GM23338 (cell line): Measurements from ENCODE around the gene ZYG11A. TPM values are rescaled to one million over a fixed set of nuclear protein-coding genes. Genes with fewer than 3 reads are reported as not detected.

ENCODE experiments used
- ATAC-seq: fragments of 200-7000 bp; cut with Tn5 transposase; 3 replicates; pipeline ENCODE4 v1.9.1; 2020
- DNase-seq: peaks from one replicate; pipeline ENCODE4 v3.0.0-alpha.2; 2015; ENCODE audit warnings: low spot score
- H2AFZ ChIP-seq: fragments of 200-600 bp; sonication (generic); 2 replicates; pipeline ENCODE4 v1.8.0; 2016; ENCODE audit warnings: antibody characterized with exemption, mild to moderate bottlenecking, moderate library complexity
- H3F3A ChIP-seq: fragments of 200-600 bp; sonication (generic); replicated peaks from 2 replicates; pipeline ENCODE4 v1.8.0; 2017; ENCODE audit warnings: antibody characterized with exemption, mixed run types, low read depth
- H3K27ac ChIP-seq: fragments of 200-600 bp; sonication (generic); 2 replicates; pipeline ENCODE4 v1.6.1; 2016; ENCODE audit warnings: low read depth
- H3K27me3 ChIP-seq: fragments of 200-600 bp; sonication (generic); 2 replicates; pipeline ENCODE4 v1.8.0; 2016; ENCODE audit warnings: mild to moderate bottlenecking, mixed run types, moderate library complexity; ENCODE audit not compliant: insufficient read depth
- H3K36me3 ChIP-seq: fragments of 200-600 bp; sonication (generic); 2 replicates; pipeline ENCODE4 v1.8.0; 2016; ENCODE audit warnings: mild to moderate bottlenecking; ENCODE audit not compliant: insufficient read depth
- H3K4me1 ChIP-seq: fragments of 200-600 bp; sonication (generic); 2 replicates; pipeline ENCODE4 v1.8.0; 2016; ENCODE audit warnings: mild to moderate bottlenecking, moderate library complexity; ENCODE audit not compliant: insufficient read depth
- H3K4me2 ChIP-seq: fragments of 200-600 bp; sonication (generic); 2 replicates; pipeline ENCODE4 v1.7.1; 2017; ENCODE audit warnings: mixed run types
- H3K4me3 ChIP-seq: fragments of 200-600 bp; sonication (generic); 2 replicates; pipeline ENCODE4 v1.6.1; 2016; ENCODE audit warnings: mixed run types
- H3K79me2 ChIP-seq: fragments of 200-600 bp; sonication (generic); replicated peaks from 2 replicates; pipeline ENCODE4 v1.8.0; 2017; ENCODE audit warnings: mild to moderate bottlenecking; ENCODE audit not compliant: insufficient read depth
- H3K9me2 ChIP-seq: fragments of 200-600 bp; sonication (generic); 2 replicates; pipeline ENCODE4 v1.8.0; 2017; ENCODE audit not compliant: insufficient read depth
- H4K20me1 ChIP-seq: fragments of 200-600 bp; sonication (generic); replicated peaks from 2 replicates; pipeline ENCODE4 v1.8.0; 2017; ENCODE audit warnings: mild to moderate bottlenecking; ENCODE audit not compliant: insufficient read depth
- H3K27ac Mint-ChIP-seq: 2 replicates; pipeline ENCODE4 v1.8.0; 2020; ENCODE audit warnings: inconsistent platforms, mild to moderate bottlenecking, moderate library complexity, mixed read lengths
- H3K27me3 Mint-ChIP-seq: 3 replicates; pipeline ENCODE4 v1.8.0; 2022; ENCODE audit warnings: low read depth, mild to moderate bottlenecking, moderate library complexity, mixed read lengths, inconsistent platforms; ENCODE audit not compliant: insufficient read depth, poor library complexity
- H3K36me3 Mint-ChIP-seq: 3 replicates; pipeline ENCODE4 v1.8.0; 2021; ENCODE audit warnings: low read depth, mild to moderate bottlenecking, inconsistent platforms, moderate library complexity, mixed read lengths
- H3K4me1 Mint-ChIP-seq: 3 replicates; pipeline ENCODE4 v1.8.0; 2020; ENCODE audit warnings: mild to moderate bottlenecking, inconsistent platforms, mixed read lengths
- H3K4me3 Mint-ChIP-seq: 3 replicates; pipeline ENCODE4 v1.8.0; 2021; ENCODE audit warnings: moderate library complexity, mild to moderate bottlenecking, inconsistent platforms, mixed read lengths
- H3K9me3 Mint-ChIP-seq: 3 replicates; pipeline ENCODE4 v1.8.0; 2020; ENCODE audit warnings: moderate library complexity, mild to moderate bottlenecking, inconsistent platforms, mixed read lengths
- CREB1 ChIP-seq: fragments of 250-450 bp; sonication (Bioruptor Pico); IDR thresholded peaks from 2 replicates; pipeline ENCODE4 v1.5.0; 2020; ENCODE audit warnings: low read depth, mild to moderate bottlenecking, moderate library complexity
- EZH2 ChIP-seq: fragments of 200-600 bp; sonication (generic); IDR thresholded peaks from one replicate; pipeline ENCODE4 v1.8.0; 2017; ENCODE audit warnings: antibody characterized with exemption, mild to moderate bottlenecking, low read depth; ENCODE audit not compliant: unreplicated experiment
- JUNB ChIP-seq: IDR thresholded peaks from one replicate; pipeline ENCODE4 v1.6.1; 2016; ENCODE audit warnings: antibody characterized with exemption; ENCODE audit not compliant: unreplicated experiment
- NANOG ChIP-seq: IDR thresholded peaks from 2 replicates; pipeline ENCODE4 v1.6.1; 2016; ENCODE audit warnings: antibody characterized with exemption, borderline replicate concordance
- POLR2AphosphoS5 ChIP-seq: IDR thresholded peaks from 2 replicates; pipeline ENCODE4 v1.6.1; 2016; ENCODE audit warnings: antibody characterized with exemption, low read depth
- STAT1 ChIP-seq: IDR thresholded peaks from one replicate; pipeline ENCODE4 v1.6.1; 2016; ENCODE audit warnings: antibody characterized with exemption; ENCODE audit not compliant: unreplicated experiment
- ZNF114 ChIP-seq: fragments of 250-450 bp; sonication (Bioruptor Pico); IDR thresholded peaks from 2 replicates; pipeline ENCODE4 v1.5.0; 2020; ENCODE audit warnings: mild to moderate bottlenecking, moderate library complexity
- ZNF331 ChIP-seq: fragments of 250-450 bp; sonication (Bioruptor Pico); IDR thresholded peaks from 2 replicates; pipeline ENCODE4 v1.5.0; 2020; ENCODE audit warnings: low read depth, mild to moderate bottlenecking, moderate library complexity
- polyA plus RNA-seq: library from polyadenylated mRNA; unstranded; fragments of >200 nt; fragmentation: Nextera tagmentation; extraction: Ambion mirVana; gene quantifications from 2 replicates; pipeline ENCODE4 v1.2.1, GENCODE V29; 2016
- total RNA-seq: library from RNA; depleted of rRNA; stranded (reverse); fragments of >200 nt; shearing (Covaris generic); gene quantifications from 2 replicates; pipeline ENCODE4 v1.2.3, GENCODE V29; 2014
- TF ChIP-seq, protein P1 (sequence below): fragments of 250-450 bp; sonication (Bioruptor Pico); IDR thresholded peaks from 2 replicates; pipeline ENCODE4 v1.5.0; 2020; ENCODE audit warnings: mild to moderate bottlenecking, moderate library complexity
- TF ChIP-seq, protein P2 (sequence below), 2 experiments: fragments of 200-600 bp in 1 of 2; sonication (generic) in 1 of 2; conservative IDR thresholded peaks; 2 replicates each; pipeline versions ENCODE4 v1.5.1 to v1.6.1; 2016 to 2017; ENCODE audit warnings: antibody characterized with exemption in 2 of 2, low read depth in 2 of 2, mild to moderate bottlenecking in 2 of 2, moderate library complexity in 1 of 2

The ZYG11A gene
- total and polyA plus RNA-seq, 2 experiments from 2014 or later = 1.3 to 4.8 TPM

DNA sequence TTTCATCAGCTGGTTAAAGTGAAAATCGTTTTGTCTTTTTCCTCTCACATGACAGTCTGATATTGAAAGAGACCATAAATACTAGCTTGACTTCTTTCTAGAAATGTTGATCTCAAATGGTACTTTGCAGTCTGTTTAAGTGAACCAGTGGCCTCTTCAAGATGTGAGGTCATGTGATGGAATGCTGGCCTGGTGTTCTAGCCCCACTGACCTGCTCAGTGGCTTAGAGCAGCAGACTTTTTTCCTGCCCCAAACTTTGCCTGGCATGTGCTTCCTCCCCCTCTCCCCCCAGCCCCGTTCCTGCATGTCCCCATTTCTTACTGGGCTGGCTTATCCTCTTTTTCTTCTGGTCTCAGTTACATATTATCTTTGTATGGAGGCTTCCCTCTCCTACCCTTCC lies 34.3 kb downstream of the ZYG11A start (continued):
- TF ChIP-seq, protein P1, sequence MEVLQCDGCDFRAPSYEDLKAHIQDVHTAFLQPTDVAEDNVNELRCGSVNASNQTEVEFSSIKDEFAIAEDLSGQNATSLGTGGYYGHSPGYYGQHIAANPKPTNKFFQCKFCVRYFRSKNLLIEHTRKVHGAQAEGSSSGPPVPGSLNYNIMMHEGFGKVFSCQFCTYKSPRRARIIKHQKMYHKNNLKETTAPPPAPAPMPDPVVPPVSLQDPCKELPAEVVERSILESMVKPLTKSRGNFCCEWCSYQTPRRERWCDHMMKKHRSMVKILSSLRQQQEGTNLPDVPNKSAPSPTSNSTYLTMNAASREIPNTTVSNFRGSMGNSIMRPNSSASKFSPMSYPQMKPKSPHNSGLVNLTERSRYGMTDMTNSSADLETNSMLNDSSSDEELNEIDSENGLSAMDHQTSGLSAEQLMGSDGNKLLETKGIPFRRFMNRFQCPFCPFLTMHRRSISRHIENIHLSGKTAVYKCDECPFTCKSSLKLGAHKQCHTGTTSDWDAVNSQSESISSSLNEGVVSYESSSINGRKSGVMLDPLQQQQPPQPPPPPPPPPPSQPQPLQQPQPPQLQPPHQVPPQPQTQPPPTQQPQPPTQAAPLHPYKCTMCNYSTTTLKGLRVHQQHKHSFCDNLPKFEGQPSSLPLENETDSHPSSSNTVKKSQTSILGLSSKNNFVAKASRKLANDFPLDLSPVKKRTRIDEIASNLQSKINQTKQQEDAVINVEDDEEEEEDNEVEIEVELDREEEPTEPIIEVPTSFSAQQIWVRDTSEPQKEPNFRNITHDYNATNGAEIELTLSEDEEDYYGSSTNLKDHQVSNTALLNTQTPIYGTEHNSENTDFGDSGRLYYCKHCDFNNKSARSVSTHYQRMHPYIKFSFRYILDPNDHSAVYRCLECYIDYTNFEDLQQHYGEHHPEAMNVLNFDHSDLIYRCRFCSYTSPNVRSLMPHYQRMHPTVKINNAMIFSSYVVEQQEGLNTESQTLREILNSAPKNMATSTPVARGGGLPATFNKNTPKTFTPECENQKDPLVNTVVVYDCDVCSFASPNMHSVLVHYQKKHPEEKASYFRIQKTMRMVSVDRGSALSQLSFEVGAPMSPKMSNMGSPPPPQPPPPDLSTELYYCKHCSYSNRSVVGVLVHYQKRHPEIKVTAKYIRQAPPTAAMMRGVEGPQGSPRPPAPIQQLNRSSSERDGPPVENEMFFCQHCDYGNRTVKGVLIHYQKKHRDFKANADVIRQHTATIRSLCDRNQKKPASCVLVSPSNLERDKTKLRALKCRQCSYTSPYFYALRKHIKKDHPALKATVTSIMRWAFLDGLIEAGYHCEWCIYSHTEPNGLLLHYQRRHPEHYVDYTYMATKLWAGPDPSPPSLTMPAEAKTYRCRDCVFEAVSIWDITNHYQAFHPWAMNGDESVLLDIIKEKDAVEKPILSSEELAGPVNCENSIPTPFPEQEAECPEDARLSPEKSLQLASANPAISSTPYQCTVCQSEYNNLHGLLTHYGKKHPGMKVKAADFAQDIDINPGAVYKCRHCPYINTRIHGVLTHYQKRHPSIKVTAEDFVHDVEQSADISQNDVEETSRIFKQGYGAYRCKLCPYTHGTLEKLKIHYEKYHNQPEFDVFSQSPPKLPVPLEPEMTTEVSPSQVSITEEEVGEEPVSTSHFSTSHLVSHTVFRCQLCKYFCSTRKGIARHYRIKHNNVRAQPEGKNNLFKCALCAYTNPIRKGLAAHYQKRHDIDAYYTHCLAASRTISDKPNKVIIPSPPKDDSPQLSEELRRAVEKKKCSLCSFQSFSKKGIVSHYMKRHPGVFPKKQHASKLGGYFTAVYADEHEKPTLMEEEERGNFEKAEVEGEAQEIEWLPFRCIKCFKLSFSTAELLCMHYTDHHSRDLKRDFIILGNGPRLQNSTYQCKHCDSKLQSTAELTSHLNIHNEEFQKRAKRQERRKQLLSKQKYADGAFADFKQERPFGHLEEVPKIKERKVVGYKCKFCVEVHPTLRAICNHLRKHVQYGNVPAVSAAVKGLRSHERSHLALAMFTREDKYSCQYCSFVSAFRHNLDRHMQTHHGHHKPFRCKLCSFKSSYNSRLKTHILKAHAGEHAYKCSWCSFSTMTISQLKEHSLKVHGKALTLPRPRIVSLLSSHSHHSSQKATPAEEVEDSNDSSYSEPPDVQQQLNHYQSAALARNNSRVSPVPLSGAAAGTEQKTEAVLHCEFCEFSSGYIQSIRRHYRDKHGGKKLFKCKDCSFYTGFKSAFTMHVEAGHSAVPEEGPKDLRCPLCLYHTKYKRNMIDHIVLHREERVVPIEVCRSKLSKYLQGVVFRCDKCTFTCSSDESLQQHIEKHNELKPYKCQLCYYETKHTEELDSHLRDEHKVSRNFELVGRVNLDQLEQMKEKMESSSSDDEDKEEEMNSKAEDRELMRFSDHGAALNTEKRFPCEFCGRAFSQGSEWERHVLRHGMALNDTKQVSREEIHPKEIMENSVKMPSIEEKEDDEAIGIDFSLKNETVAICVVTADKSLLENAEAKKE (CRISPR knock-in tag) = no peak
- TF ChIP-seq, protein P2, sequence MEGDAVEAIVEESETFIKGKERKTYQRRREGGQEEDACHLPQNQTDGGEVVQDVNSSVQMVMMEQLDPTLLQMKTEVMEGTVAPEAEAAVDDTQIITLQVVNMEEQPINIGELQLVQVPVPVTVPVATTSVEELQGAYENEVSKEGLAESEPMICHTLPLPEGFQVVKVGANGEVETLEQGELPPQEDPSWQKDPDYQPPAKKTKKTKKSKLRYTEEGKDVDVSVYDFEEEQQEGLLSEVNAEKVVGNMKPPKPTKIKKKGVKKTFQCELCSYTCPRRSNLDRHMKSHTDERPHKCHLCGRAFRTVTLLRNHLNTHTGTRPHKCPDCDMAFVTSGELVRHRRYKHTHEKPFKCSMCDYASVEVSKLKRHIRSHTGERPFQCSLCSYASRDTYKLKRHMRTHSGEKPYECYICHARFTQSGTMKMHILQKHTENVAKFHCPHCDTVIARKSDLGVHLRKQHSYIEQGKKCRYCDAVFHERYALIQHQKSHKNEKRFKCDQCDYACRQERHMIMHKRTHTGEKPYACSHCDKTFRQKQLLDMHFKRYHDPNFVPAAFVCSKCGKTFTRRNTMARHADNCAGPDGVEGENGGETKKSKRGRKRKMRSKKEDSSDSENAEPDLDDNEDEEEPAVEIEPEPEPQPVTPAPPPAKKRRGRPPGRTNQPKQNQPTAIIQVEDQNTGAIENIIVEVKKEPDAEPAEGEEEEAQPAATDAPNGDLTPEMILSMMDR (conservative IDR thresholded peaks at IDR 0.05; ENCODE audit: low read depth in 2 of 2) = no peak
- no peak for TF ChIP-seq POLR2AphosphoS5
- no peak for TF ChIP-seq CREB1 (CRISPR knock-in tag)
- TF ChIP-seq ZNF114 (CRISPR knock-in tag) = no peak
- TF ChIP-seq EZH2 = no peak

DNA sequence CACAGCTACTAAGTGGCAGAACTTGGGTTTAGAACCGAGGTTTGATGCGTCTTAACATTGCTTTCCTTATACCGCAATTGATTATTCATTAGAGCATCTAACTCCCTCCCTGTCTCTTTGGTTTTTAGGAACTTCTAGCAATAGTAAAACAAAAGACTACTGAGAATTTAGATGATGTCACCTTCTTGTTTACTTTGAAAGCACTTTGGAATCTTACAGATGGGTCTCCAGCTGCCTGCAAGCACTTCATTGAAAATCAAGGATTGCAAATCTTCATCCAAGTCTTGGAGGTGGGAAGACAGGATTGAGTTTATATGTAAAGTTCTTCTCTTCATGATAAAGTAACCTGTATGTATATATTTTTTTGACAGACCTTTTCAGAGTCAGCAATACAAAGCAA lies 35.0 kb downstream of the ZYG11A start:
- Histone ChIP-seq H3K4me2 (peak overlapping the region; percentile 24; the same call in 1 of the 2 replicates), H3K79me2 (no peaks in the 10 kb centered on the region), H3K27ac (no peak overlapping the region), H4K20me1 (no peaks in the 10 kb centered on the region), H3K9me2 (no peaks in the 10 kb centered on the region), H3K27me3 (no peaks in the 10 kb centered on the region), H3F3A (no peaks in the 10 kb centered on the region), H2AFZ (no peak overlapping the region), H3K4me1 (peaks cover 33% of the 10 kb centered on the region), H3K36me3 (no peaks in the 10 kb centered on the region), H3K4me3 (no peak overlapping the region)
- ATAC-seq (no peak; the same call in 2 of the 3 replicates), DNase-seq (peak; percentile 30)
- Mint-ChIP-seq H3K4me1 (peaks cover 2% of the 10 kb centered on the region; the same call in 2 of the 3 replicates), H3K27me3 (no peaks in the 10 kb centered on the region), H3K27ac (no peak overlapping the region), H3K4me3 (no peak overlapping the region), H3K9me3 (no peaks in the 10 kb centered on the region), H3K36me3 (peaks cover 3% of the 10 kb centered on the region; the same call in 1 of the 3 replicates)
- TF ChIP-seq ZNF331 (CRISPR knock-in tag) (no peak), STAT1 (no peak), NANOG (no peak), JUNB (no peak)
